HepG2 (cell line): ENCODE measurements around the gene GDPGP1. TPM values are rescaled to one million over a fixed set of nuclear protein-coding genes. Genes with fewer than 3 reads are reported as not detected.

ENCODE experiments used
- ATAC-seq: fragments of 200-7000 bp; cut with Tn5 transposase; 3 replicates; pipeline ENCODE4 v1.9.1; 2020; ENCODE audit warnings: mild to moderate bottlenecking, moderate library complexity
- BruUV-seq: library from RNA; stranded (reverse); fragments of 400-500 nt; replicated peaks from 2 replicates; lab custom pipeline; 2021; lab: Mats Ljungman, UMichigan
- CTCF ChIA-PET: fragments of 300-600 bp; formaldehyde crosslinking; extraction: SDS; loops from one replicate; lab custom pipeline; 2021; ENCODE audit warnings: low total read pairs, inconsistent platforms, low intra/inter-chr PET ratio; lab: Yijun Ruan, JAX
- POLR2A ChIA-PET: fragments of 350-600 bp; sonication (Branson Sonifier 250); formaldehyde crosslinking; loops from one replicate; lab custom pipeline; 2020; ENCODE audit warnings: antibody characterized with exemption, inconsistent platforms; lab: Yijun Ruan, JAX
- DNase-seq: peaks from one replicate; pipeline ENCODE4 v3.0.0-alpha.2; 2015; ENCODE audit warnings: low spot score
- FAIRE-seq: peaks from 3 replicates; lab custom pipeline; 2011; peaks lifted over from hg19 to GRCh38; lab: Jason Lieb, UNC
- H2AFZ ChIP-seq: one replicate; pipeline ENCODE4 v1.6.1; 2011; ENCODE audit warnings: low read length, inconsistent platforms
- H3K27ac ChIP-seq: fragments of 300-600 bp; 3 replicates; pipeline ENCODE4 v1.8.0; 2011; ENCODE audit warnings: mixed run types, mild to moderate bottlenecking, mixed read lengths, low read length, inconsistent platforms; ENCODE audit not compliant: insufficient read depth; ENCODE audit errors: extremely low read length
- H3K27me3 ChIP-seq, 2 experiments: fragments of 200-600 bp in 1 of 2; 2 replicates in 1 of 2; 3 replicates in 1 of 2; pipeline versions ENCODE4 v1.6.0 to v1.8.0; 2011; ENCODE audit warnings: low read length in 2 of 2, mild to moderate bottlenecking in 2 of 2, moderate library complexity in 2 of 2, inconsistent platforms in 1 of 2; ENCODE audit not compliant: insufficient read depth in 2 of 2, control insufficient read depth in 1 of 2
- H3K36me3 ChIP-seq, 2 experiments: fragments of 200-600 bp in 1 of 2; replicated peaks in 1 of 2; 2 replicates in 1 of 2; 3 replicates in 1 of 2; pipeline versions ENCODE4 v1.5.1 to v1.8.0; 2011; ENCODE audit warnings: low read length in 2 of 2, inconsistent platforms in 1 of 2; ENCODE audit not compliant: insufficient read depth in 2 of 2, control insufficient read depth in 1 of 2
- H3K4me1 ChIP-seq: 2 replicates; pipeline ENCODE4 v1.5.1; 2012; ENCODE audit warnings: low read length, inconsistent platforms; ENCODE audit not compliant: insufficient read depth
- H3K4me2 ChIP-seq: 2 replicates; pipeline ENCODE4 v1.6.0; 2011; ENCODE audit warnings: low read depth, low read length, inconsistent platforms
- H3K4me3 ChIP-seq, 3 experiments: fragments of 200-600 bp in 1 of 3; sonication (generic), shearing (Covaris generic) in 1 of 3; replicated peaks in 1 of 3; 2 replicates each; pipeline ENCODE4 v1.5.1; 2011 to 2016; ENCODE audit warnings: low read length in 3 of 3, inconsistent platforms in 2 of 3, low read depth in 2 of 3, mild to moderate bottlenecking in 2 of 3, control low read depth in 1 of 3, mixed read lengths in 1 of 3; ENCODE audit not compliant: insufficient read depth in 1 of 3
- H3K79me2 ChIP-seq: one replicate; pipeline ENCODE4 v1.6.1; 2011; ENCODE audit warnings: low read length, inconsistent platforms; ENCODE audit not compliant: insufficient read depth
- H3K9ac ChIP-seq: 2 replicates; pipeline ENCODE4 v1.6.0; 2011; ENCODE audit warnings: mild to moderate bottlenecking, low read depth, low read length, inconsistent platforms; ENCODE audit not compliant: insufficient read depth
- H3K9me3 ChIP-seq: 2 replicates; pipeline ENCODE4 v1.5.1; 2012; ENCODE audit warnings: mild to moderate bottlenecking, low read length
- H4K20me1 ChIP-seq: 2 replicates; pipeline ENCODE4 v1.6.0; 2011; ENCODE audit warnings: inconsistent platforms, mild to moderate bottlenecking, low read length, moderate library complexity; ENCODE audit not compliant: insufficient read depth
- ERF ChIP-seq: IDR thresholded peaks from 2 replicates; pipeline ENCODE4 v1.6.1; 2018; ENCODE audit warnings: missing biosample characterization, missing genetic modification reagents
- HMGXB4 ChIP-seq, 2 experiments: sonication (generic) in 1 of 2; formaldehyde crosslinking in 1 of 2; IDR thresholded peaks; 2 replicates each; pipeline versions ENCODE4 v1.4.0 to v1.6.1; 2018 to 2020; ENCODE audit warnings: missing genetic modification reagents in 2 of 2, borderline replicate concordance in 1 of 2, low read depth in 1 of 2, mild to moderate bottlenecking in 1 of 2, missing biosample characterization in 1 of 2
- JARID2 ChIP-seq: sonication (generic); formaldehyde crosslinking; IDR thresholded peaks from 2 replicates; pipeline ENCODE4 v1.8.1; 2023; ENCODE audit warnings: missing genetic modification reagents, inconsistent platforms; ENCODE audit not compliant: insufficient replicate concordance
- SMC3 ChIP-seq: IDR thresholded peaks from 2 replicates; pipeline ENCODE4 v1.6.1; 2011; ENCODE audit warnings: low read length, improper control_type of control experiment
- STAG1 ChIP-seq: sonication (generic); formaldehyde crosslinking; IDR thresholded peaks from 2 replicates; pipeline ENCODE4 v1.4.0; 2020; ENCODE audit warnings: missing genetic modification reagents
- ZNF362 ChIP-seq: sonication (generic); formaldehyde crosslinking; IDR thresholded peaks from 2 replicates; pipeline ENCODE4 v1.4.0; 2020; ENCODE audit warnings: missing genetic modification reagents, mild to moderate bottlenecking, borderline replicate concordance
- in situ Hi-C: cut with HindIII; loops from 2 replicates; pipeline ENCODE4 v1.10.0; 2017; ENCODE audit warnings: low pct_unique_long_range_greater_than_20kb; ENCODE audit not compliant: extremely low pct_ligation_motif_present
- intact Hi-C: fragments of 100-400 bp; cut with micrococcal nuclease; formaldehyde crosslinking; loops from one replicate; pipeline ENCODE4 v1.10.0; 2022; ENCODE audit not compliant: unreplicated experiment
- polyA plus RNA-seq, 8 experiments: library from polyadenylated mRNA; depleted of rRNA in 3 of 8; stranded (reverse) in 7 of 8; unstranded in 1 of 8; fragments of >200 nt; fragmentation: Illumina TruSeq in 4 of 8; extraction: Trizol in 4 of 8; gene quantifications; 2 replicates each; pipeline versions ENCODE4 v1.2.1 to v1.2.3, GENCODE V29; 2011 to 2016; ENCODE audit warnings: low read depth in 4 of 8, missing spikeins in 1 of 8, mixed read lengths in 1 of 8; ENCODE audit not compliant: insufficient read depth in 1 of 8
- total RNA-seq, 5 experiments: library from RNA; depleted of rRNA; stranded (reverse); fragments of >200 nt; fragmentation: Illumina TruSeq; extraction: Trizol; gene quantifications; 2 replicates each; pipeline ENCODE4 v1.2.3, GENCODE V29; 2016; ENCODE audit warnings: low read depth in 1 of 5
- TF ChIP-seq, protein P1 (sequence below): sonication (generic); formaldehyde crosslinking; IDR thresholded peaks from 2 replicates; pipeline ENCODE4 v1.4.0; 2020; ENCODE audit warnings: missing genetic modification reagents
- TF ChIP-seq, protein P2 (sequence below): sonication (generic); formaldehyde crosslinking; IDR thresholded peaks from 2 replicates; pipeline ENCODE4 v1.5.0; 2020; ENCODE audit warnings: mild to moderate bottlenecking, missing genetic modification reagents, moderate library complexity
- TF ChIP-seq, protein P3 (sequence below): sonication (generic); formaldehyde crosslinking; IDR thresholded peaks from 2 replicates; pipeline ENCODE4 v1.4.0; 2020; ENCODE audit warnings: missing genetic modification reagents, borderline replicate concordance

Gene GDPGP1
- total and polyA plus RNA-seq, 2 of the 13 experiments (the other 11 are each of a cell fraction or from before 2014, with no cell fraction given) = 1.5 to 4.3 TPM

DNA sequence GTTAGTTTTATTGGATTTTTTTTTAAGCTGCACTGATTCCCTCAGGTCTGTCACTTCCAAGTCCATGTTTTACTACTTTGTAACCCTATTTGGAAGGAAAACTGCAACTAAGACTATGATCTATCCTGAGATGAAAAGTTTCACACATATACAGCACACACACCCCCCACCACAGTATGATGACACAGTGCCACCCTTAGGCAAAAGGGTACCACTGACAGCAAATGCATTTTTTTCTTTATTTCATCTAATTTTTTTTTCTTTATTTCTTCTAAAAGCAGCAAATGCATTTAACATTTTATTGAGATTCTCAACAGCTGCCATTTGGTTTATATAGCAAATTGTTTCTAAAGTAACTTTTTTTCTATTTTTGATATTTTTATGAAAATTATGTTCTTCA is 52.7 kb downstream of the GDPGP1 start:
- peak; percentile 63 for FAIRE-seq
- peak; percentile 43 for DNase-seq
- peak; percentile 74 for ATAC-seq
- Histone ChIP-seq H4K20me1 (no peaks in the 10 kb centered on the region), H3K27ac (no peak overlapping the region), H3K27me3 (no peaks in the 10 kb centered on the region; a peak in 1 of 5 replicates), H3K4me1 (peaks cover 9% of the 10 kb centered on the region), H3K9me3 (no peaks in the 10 kb centered on the region), H3K79me2 (no peaks in the 10 kb centered on the region), H2AFZ (no peak overlapping the region), H3K4me2 (no peak overlapping the region), H3K36me3 (no peaks in the 10 kb centered on the region), H3K9ac (no peak overlapping the region), H3K4me3 (no peak overlapping the region)
- 0 out of 4 replicates have a peak, but pooled peaks of 1 of the 2 experiments have one; percentile 28 for TF ChIP-seq HMGXB4 (CRISPR knock-in tag; IDR thresholded peaks at IDR 0.05; ENCODE audit: borderline replicate concordance in 1 of 2, low read depth in 1 of 2)
- no peak for TF ChIP-seq ERF
- TF ChIP-seq JARID2 = no peak
- peak; percentile 69 for TF ChIP-seq STAG1 (CRISPR knock-in tag)
- TF ChIP-seq ZNF362 (CRISPR knock-in tag) = peak; percentile 35; the same call in 1 of the 2 replicates
- TF ChIP-seq, protein P1, sequence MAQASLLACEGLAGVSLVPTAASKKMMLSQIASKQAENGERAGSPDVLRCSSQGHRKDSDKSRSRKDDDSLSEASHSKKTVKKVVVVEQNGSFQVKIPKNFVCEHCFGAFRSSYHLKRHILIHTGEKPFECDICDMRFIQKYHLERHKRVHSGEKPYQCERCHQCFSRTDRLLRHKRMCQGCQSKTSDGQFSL (CRISPR knock-in tag) = peak; percentile 85
- TF ChIP-seq, protein P2, sequence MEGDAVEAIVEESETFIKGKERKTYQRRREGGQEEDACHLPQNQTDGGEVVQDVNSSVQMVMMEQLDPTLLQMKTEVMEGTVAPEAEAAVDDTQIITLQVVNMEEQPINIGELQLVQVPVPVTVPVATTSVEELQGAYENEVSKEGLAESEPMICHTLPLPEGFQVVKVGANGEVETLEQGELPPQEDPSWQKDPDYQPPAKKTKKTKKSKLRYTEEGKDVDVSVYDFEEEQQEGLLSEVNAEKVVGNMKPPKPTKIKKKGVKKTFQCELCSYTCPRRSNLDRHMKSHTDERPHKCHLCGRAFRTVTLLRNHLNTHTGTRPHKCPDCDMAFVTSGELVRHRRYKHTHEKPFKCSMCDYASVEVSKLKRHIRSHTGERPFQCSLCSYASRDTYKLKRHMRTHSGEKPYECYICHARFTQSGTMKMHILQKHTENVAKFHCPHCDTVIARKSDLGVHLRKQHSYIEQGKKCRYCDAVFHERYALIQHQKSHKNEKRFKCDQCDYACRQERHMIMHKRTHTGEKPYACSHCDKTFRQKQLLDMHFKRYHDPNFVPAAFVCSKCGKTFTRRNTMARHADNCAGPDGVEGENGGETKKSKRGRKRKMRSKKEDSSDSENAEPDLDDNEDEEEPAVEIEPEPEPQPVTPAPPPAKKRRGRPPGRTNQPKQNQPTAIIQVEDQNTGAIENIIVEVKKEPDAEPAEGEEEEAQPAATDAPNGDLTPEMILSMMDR (CRISPR knock-in tag) = peak; percentile 70
- peak; percentile 31; the same call in 1 of the 2 replicates for TF ChIP-seq SMC3
- TF ChIP-seq, protein P3, sequence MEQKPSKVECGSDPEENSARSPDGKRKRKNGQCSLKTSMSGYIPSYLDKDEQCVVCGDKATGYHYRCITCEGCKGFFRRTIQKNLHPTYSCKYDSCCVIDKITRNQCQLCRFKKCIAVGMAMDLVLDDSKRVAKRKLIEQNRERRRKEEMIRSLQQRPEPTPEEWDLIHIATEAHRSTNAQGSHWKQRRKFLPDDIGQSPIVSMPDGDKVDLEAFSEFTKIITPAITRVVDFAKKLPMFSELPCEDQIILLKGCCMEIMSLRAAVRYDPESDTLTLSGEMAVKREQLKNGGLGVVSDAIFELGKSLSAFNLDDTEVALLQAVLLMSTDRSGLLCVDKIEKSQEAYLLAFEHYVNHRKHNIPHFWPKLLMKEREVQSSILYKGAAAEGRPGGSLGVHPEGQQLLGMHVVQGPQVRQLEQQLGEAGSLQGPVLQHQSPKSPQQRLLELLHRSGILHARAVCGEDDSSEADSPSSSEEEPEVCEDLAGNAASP (CRISPR knock-in tag) = no peak
- intact Hi-C loops (loop anchor here (1.0 kb wide), 1 partner anchor 143 kb away; no protein-coding TSS in a partner anchor), in situ Hi-C loops (no loop called here)
- CTCF ChIA-PET = no interaction called here
- POLR2A ChIA-PET = no interaction called here
- BruUV-seq = no TSS peak
